Uterus (tissue), 2 donors: ENCODE results near the gene LRRC3B.

Experiments used
- CTCF ChIP-seq, 4 experiments: fragments of 200-600 bp in 2 of 4; fragments of 450-650 bp in 2 of 4; sonication (generic) in 2 of 4; IDR thresholded peaks; one replicate each; pipeline ENCODE4 v1.5.1; 2016 to 2019; ENCODE audit warnings: antibody characterized with exemption in 4 of 4, mild to moderate bottlenecking in 2 of 4, moderate library complexity in 1 of 4
- POLR2A ChIP-seq, 2 donors: fragments of 450-650 bp; IDR thresholded peaks; one replicate each; pipeline ENCODE4 v1.6.1; 2016; ENCODE audit warnings: antibody characterized with exemption in 2 of 2, mild to moderate bottlenecking in 1 of 2, moderate library complexity in 1 of 2

GRCh38 chr3:26634601-26635000, 12.0 kb downstream of the LRRC3B start:
- TF ChIP-seq POLR2A (IDR thresholded peaks at IDR 0.05) (no peak), CTCF (IDR thresholded peaks at IDR 0.05) (no peak)
